ENCODE data around the gene H2BK1. TPM values are rescaled to one million over a fixed set of nuclear protein-coding genes. Genes with fewer than 3 reads are reported as not detected.
A peak's percentile ranks its signal among the peaks of the same experiment; 100 is the strongest.

H2BK1 gene
- total and polyA plus RNA-seq, 2 of the 13 experiments (the other 11 are each of a cell fraction or from before 2014, with no cell fraction given): not detected

DNA sequence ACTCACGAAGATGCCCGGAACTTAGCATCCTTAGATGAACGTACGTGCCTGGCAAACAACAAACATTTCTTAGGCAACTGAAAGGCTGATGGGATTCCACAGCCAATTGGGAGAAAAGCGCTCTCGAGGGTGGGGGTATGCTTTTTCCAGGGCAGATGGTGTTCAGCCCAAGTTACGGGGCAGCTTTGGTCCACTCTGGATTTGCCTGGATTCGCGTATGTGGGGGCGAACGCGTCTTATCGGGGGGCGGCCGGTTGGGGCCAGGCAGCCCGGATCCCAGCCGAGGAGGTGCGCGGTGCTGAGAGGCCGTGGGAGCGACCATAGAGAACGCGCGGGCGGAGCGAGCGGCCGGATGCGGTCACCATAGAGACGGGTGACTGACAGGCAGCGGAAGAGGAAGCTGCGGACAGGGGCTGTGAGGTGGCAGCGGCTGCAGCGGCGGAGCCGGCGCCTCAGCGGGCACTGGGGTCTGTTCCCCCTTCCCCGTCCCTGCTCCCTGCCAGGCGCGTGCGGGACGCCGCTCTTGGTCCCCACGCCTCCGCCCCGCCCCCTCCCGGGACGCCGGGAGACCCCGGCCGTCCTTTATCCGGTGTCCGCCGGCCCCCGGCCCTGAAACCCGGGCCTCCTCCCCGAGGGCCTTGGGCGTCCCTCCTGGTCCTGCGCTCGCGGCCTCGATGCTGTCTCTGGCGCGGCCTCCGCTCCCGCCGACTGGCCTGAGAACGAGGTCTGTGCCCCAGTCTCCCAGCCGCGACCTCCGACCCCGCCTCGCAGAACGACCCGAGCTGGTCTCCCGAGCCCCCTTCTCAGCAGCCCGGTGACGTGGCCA is 22.0 kb upstream of the H2BK1 start, which contains the start of gene CHPF2 (continued):
- TF ChIP-seq, protein P1, sequence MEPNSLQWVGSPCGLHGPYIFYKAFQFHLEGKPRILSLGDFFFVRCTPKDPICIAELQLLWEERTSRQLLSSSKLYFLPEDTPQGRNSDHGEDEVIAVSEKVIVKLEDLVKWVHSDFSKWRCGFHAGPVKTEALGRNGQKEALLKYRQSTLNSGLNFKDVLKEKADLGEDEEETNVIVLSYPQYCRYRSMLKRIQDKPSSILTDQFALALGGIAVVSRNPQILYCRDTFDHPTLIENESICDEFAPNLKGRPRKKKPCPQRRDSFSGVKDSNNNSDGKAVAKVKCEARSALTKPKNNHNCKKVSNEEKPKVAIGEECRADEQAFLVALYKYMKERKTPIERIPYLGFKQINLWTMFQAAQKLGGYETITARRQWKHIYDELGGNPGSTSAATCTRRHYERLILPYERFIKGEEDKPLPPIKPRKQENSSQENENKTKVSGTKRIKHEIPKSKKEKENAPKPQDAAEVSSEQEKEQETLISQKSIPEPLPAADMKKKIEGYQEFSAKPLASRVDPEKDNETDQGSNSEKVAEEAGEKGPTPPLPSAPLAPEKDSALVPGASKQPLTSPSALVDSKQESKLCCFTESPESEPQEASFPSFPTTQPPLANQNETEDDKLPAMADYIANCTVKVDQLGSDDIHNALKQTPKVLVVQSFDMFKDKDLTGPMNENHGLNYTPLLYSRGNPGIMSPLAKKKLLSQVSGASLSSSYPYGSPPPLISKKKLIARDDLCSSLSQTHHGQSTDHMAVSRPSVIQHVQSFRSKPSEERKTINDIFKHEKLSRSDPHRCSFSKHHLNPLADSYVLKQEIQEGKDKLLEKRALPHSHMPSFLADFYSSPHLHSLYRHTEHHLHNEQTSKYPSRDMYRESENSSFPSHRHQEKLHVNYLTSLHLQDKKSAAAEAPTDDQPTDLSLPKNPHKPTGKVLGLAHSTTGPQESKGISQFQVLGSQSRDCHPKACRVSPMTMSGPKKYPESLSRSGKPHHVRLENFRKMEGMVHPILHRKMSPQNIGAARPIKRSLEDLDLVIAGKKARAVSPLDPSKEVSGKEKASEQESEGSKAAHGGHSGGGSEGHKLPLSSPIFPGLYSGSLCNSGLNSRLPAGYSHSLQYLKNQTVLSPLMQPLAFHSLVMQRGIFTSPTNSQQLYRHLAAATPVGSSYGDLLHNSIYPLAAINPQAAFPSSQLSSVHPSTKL (CRISPR knock-in tag; IDR thresholded peaks at IDR 0.05): peak; percentile 34
- no peak for TF ChIP-seq ZNF136 (CRISPR knock-in tag; IDR thresholded peaks at IDR 0.05; ENCODE audit: low read depth)
- TF ChIP-seq, protein P2, sequence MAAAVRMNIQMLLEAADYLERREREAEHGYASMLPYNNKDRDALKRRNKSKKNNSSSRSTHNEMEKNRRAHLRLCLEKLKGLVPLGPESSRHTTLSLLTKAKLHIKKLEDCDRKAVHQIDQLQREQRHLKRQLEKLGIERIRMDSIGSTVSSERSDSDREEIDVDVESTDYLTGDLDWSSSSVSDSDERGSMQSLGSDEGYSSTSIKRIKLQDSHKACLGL (CRISPR knock-in tag; IDR thresholded peaks at IDR 0.05): no peak
- TF ChIP-seq, protein P3, sequence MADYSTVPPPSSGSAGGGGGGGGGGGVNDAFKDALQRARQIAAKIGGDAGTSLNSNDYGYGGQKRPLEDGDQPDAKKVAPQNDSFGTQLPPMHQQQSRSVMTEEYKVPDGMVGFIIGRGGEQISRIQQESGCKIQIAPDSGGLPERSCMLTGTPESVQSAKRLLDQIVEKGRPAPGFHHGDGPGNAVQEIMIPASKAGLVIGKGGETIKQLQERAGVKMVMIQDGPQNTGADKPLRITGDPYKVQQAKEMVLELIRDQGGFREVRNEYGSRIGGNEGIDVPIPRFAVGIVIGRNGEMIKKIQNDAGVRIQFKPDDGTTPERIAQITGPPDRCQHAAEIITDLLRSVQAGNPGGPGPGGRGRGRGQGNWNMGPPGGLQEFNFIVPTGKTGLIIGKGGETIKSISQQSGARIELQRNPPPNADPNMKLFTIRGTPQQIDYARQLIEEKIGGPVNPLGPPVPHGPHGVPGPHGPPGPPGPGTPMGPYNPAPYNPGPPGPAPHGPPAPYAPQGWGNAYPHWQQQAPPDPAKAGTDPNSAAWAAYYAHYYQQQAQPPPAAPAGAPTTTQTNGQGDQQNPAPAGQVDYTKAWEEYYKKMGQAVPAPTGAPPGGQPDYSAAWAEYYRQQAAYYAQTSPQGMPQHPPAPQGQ (CRISPR knock-in tag; IDR thresholded peaks at IDR 0.05; ENCODE audit: borderline replicate concordance): no peak
- peak; percentile 92; the same call in 1 of the 2 replicates for TF ChIP-seq MEIS2 (CRISPR knock-in tag; IDR thresholded peaks at IDR 0.05)
- TF ChIP-seq FIP1L1 (IDR thresholded peaks at IDR 0.05; ENCODE audit: borderline replicate concordance, insufficient read depth, low read depth, low read length): no peak
- no peak for TF ChIP-seq ZNF543 (CRISPR knock-in tag; IDR thresholded peaks at IDR 0.05)
- TF ChIP-seq PHF20 (CRISPR knock-in tag; IDR thresholded peaks at IDR 0.05): peak; percentile 89
- TF ChIP-seq ZNF782 (CRISPR knock-in tag; IDR thresholded peaks at IDR 0.05; ENCODE audit: borderline replicate concordance): no peak
- TF ChIP-seq, protein P4, sequence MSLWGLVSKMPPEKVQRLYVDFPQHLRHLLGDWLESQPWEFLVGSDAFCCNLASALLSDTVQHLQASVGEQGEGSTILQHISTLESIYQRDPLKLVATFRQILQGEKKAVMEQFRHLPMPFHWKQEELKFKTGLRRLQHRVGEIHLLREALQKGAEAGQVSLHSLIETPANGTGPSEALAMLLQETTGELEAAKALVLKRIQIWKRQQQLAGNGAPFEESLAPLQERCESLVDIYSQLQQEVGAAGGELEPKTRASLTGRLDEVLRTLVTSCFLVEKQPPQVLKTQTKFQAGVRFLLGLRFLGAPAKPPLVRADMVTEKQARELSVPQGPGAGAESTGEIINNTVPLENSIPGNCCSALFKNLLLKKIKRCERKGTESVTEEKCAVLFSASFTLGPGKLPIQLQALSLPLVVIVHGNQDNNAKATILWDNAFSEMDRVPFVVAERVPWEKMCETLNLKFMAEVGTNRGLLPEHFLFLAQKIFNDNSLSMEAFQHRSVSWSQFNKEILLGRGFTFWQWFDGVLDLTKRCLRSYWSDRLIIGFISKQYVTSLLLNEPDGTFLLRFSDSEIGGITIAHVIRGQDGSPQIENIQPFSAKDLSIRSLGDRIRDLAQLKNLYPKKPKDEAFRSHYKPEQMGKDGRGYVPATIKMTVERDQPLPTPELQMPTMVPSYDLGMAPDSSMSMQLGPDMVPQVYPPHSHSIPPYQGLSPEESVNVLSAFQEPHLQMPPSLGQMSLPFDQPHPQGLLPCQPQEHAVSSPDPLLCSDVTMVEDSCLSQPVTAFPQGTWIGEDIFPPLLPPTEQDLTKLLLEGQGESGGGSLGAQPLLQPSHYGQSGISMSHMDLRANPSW (CRISPR knock-in tag; IDR thresholded peaks at IDR 0.05; ENCODE audit: borderline replicate concordance): no peak
- no peak for TF ChIP-seq ZNF260 (CRISPR knock-in tag; IDR thresholded peaks at IDR 0.05; ENCODE audit: borderline replicate concordance, low read depth)
- TF ChIP-seq ZNF251 (CRISPR knock-in tag; IDR thresholded peaks at IDR 0.05): no peak
- no peak for TF ChIP-seq PHF5A (CRISPR knock-in tag; IDR thresholded peaks at IDR 0.05; ENCODE audit: low read depth, unreplicated experiment)
- TF ChIP-seq LCORL (IDR thresholded peaks at IDR 0.05): no peak
- peak; percentile 19; the same call in 1 of the 2 replicates for TF ChIP-seq LCORL (CRISPR knock-in tag; IDR thresholded peaks at IDR 0.05)
- TF ChIP-seq, protein P5, sequence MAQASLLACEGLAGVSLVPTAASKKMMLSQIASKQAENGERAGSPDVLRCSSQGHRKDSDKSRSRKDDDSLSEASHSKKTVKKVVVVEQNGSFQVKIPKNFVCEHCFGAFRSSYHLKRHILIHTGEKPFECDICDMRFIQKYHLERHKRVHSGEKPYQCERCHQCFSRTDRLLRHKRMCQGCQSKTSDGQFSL (CRISPR knock-in tag; IDR thresholded peaks at IDR 0.05): no peak
